Measurements from ENCODE around the gene EPB41L4A.

DNA sequence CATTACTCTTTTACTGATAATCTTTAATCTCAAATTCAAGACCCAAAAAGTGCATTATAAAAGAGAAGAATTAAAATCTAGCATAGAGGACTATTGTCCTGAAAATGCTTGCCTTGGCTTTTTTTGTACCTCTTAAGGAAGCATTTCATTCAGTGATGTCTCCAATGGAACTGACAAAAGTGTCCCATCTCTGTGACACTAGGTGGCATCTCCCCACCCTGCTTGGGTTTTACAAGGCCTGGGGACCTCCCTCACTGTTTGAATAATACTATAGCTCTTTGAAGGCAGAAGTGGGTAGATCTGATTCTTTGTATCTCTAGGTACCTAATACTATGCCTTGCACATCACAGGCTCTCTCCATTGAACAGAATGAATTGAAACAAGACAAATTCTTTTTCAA, 180.6 kb downstream of the EPB41L4A start:
- TF ChIP-seq, protein P1, sequence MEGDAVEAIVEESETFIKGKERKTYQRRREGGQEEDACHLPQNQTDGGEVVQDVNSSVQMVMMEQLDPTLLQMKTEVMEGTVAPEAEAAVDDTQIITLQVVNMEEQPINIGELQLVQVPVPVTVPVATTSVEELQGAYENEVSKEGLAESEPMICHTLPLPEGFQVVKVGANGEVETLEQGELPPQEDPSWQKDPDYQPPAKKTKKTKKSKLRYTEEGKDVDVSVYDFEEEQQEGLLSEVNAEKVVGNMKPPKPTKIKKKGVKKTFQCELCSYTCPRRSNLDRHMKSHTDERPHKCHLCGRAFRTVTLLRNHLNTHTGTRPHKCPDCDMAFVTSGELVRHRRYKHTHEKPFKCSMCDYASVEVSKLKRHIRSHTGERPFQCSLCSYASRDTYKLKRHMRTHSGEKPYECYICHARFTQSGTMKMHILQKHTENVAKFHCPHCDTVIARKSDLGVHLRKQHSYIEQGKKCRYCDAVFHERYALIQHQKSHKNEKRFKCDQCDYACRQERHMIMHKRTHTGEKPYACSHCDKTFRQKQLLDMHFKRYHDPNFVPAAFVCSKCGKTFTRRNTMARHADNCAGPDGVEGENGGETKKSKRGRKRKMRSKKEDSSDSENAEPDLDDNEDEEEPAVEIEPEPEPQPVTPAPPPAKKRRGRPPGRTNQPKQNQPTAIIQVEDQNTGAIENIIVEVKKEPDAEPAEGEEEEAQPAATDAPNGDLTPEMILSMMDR (IDR thresholded peaks at IDR 0.05) = no peak
- no peak for TF ChIP-seq POLR2AphosphoS5 (IDR thresholded peaks at IDR 0.05)
- TF ChIP-seq EP300 (IDR thresholded peaks at IDR 0.05) = no peak
